EH (cell line): ENCODE data around the gene ACACA.

Experiments used
- DNase-seq: peaks from one replicate; pipeline ENCODE4 v3.0.0-alpha.2; 2015; ENCODE audit warnings: low read depth

ACACA gene

DNA sequence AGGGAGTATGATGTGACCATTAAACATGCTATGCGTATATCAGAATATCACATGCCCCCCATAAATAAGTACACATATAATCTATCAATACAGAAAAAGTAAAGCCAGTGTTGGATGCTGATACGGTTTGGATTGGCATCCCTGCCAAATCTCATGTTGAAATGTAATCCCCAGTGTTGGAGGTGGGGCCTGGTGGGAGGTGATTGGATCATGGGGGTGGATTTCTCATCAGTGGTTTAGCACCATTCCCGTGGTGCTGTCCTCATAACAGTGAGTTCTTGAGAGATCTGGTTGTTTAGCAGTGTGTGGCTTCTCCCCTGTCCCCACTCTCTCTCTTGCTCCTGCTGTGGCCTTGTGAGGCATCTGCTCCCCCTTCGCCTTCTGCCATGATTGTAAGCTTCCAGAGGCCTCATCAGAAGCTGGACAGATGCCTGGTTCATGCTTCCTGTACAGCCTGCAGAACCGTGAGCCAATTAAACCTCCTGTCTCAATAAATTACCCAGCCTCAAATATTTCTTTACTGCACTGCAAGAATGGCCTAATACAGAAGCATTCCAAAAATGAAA lies 369.0 kb downstream of the ACACA start:
- peak; percentile 44 for DNase-seq
